Daoy (cell line): ENCODE measurements around the gene NRG3. TPM values are rescaled to one million over a fixed set of nuclear protein-coding genes. Genes with fewer than 3 reads are reported as not detected.

Source experiments
- DNase-seq: peaks from one replicate; pipeline ENCODE4 v3.0.0-alpha.2; 2015; ENCODE audit warnings: low read depth
- total RNA-seq: library from RNA; depleted of rRNA; stranded (reverse); fragments of >200 nt; shearing (Covaris generic); gene quantifications from 2 replicates; pipeline ENCODE4 v1.2.3, GENCODE V29; 2014

The NRG3 gene
- total RNA-seq, 1 experiment from 2014 or later, result not detected

DNA sequence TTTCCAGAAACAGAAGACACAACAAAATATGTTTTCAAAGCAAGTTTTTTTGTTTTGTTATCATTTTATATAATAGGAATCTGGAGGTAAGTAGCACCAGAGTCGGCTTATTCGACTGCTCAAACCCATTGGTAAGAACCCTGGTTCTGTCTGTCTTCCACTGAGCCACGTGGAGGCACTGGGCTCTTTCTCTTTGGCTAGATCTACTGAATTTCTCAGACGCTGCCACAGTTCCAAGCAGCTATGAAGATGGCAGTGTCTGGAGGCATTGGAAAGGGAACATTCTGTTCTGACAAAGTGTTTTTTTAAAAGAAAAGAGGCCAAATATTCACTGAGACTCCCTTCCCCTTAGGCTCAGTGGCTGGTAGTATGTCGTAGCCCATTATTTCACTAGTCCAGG, 338.8 kb downstream of the NRG3 start:
- DNase-seq, result no peak

GRCh38 chr10:82221056-82221455, 346.1 kb downstream of the NRG3 start:
- no peak for DNase-seq

DNA sequence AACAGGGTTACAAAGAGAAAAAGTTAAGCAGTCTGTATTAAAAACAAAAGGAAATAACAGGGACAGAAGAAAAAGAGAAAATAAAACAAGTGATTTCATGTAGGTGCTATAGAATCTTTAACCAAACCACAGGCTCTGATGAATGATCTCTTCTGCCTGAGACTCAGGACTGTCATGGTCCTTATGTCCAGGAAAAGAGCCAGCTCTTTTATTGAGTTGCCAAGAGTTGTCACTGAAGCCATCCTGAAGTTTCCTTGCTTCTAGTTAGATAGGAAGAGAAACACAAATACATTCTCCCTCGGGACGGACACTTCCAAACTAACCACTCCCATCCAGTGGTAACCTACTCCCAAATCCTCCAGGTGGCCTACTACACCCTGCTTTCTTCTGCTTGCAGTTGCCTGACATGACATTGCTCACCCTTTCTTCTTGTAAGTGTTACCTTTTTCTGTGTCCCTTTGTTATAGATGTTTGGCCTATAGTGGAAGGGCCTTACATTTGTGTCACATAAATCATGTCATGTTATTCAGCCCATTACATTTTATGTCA, 346.7 kb downstream of the NRG3 start:
- DNase-seq, result no peak

GRCh38 chr10:82228701-82229100, 353.7 kb downstream of the NRG3 start:
- no peak for DNase-seq

GRCh38 chr10:82234173-82234572, 359.2 kb downstream of the NRG3 start:
- DNase-seq, result no peak

DNA sequence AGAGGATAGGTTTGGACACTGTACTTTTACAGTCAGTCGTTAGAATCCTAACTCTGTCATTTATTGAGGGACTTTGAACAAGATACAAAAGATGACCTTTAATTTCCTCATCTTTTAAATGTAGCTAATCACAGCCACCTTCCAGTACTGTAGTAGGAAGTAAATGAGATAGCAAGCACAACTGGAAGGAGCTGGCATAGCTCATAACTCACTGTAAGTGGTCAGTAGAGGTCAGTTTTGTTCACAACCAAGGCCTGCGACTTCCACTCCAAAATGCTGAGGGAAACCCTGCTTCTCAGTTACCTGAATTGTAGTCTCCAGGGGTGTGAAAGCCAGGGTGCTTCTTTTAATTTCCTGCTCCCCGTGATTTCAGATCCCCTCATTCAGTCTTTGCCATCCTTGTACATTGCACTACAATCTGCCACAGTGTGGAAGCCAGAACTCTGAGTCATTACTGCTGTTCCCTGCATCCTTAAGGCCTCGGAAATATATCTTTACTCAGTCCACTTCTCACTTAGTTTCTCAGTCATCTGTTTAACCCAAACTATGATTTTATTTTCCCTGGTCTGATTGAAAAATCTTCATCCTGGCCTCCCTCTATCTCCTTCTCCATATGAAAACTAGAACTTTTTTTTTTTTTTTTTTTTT, 361.2 kb downstream of the NRG3 start:
- no peak for DNase-seq

GRCh38 chr10:82238291-82238690, 363.3 kb downstream of the NRG3 start:
- no peak for DNase-seq

DNA sequence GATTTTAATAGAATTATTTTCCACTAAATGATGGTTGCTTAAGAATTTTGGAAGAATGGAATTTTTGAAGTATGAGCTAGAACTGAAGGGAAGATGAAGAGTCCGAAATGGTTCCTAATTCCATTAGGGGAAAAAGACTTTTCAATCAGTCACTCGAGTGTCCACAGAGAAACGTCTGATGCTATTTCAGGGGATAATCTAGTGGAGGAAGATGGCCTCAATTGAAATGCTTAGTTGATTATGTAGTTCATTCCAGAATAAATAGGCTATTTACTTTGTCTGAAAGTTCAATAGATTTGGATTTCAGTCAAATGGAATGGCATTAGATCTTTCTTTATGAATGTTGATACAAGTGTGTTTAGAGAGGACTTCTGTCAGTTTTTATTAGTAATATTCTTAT, 365.4 kb downstream of the NRG3 start:
- DNase-seq, result no peak

DNA sequence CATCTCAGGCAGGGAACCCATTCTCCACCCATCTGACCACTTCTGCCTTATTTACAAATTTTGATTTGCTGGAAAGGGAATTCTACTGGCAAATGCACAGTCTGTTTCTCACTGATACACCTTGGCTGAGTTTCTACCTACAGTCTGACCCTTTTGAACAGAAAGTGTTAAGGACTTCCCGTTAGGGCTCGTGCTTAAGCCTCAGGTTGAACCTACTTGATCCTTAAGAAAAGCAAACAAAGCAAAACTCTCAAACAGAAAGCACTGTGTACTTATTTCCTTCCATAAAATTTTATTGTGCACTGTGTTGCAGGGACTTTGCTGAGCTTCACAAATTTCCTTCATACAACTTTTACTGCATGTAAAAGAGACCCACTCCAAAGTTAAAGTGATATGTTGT, 367.8 kb downstream of the NRG3 start:
- DNase-seq, result no peak

GRCh38 chr10:82245157-82245556, 370.2 kb downstream of the NRG3 start:
- no peak for DNase-seq

DNA sequence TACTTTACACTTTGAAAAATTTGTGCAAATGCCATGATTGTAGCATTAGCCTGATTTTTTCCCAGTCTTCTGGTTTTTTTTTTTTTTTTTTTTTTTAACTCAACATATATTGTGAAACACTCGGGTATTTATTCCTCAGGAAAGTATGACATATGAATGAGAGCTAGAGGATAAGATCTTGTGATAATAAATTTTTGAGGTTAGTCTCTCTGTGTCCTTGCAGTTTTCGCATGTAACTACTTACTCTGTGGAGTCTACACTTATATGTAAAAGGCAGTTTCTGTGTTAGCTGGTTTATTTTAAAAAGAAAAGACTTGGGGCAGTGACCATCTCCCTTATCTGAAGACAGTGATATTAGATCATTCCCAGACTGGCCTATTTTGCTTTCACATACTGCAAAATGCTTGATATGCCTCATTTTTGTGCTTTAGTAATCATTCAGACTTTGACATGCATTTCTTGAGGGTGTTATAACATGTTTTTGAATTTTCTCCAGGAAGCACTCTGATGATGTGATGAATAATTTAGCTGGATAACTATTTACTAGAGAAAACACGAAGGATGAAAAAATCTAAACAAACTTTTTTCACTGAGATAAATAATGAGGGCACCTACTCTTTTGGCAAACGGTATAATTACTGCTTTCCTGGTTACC, 371.0 kb downstream of the NRG3 start:
- DNase-seq, result no peak

GRCh38 chr10:82249141-82249540, 374.1 kb downstream of the NRG3 start:
- no peak for DNase-seq

GRCh38 chr10:82251222-82251906, 376.4 kb downstream of the NRG3 start:
- no peak for DNase-seq

- DNase-seq, result no peak
Measured at GRCh38 chr10:82252081-82252480, 377.1 kb downstream of the NRG3 start.

DNA sequence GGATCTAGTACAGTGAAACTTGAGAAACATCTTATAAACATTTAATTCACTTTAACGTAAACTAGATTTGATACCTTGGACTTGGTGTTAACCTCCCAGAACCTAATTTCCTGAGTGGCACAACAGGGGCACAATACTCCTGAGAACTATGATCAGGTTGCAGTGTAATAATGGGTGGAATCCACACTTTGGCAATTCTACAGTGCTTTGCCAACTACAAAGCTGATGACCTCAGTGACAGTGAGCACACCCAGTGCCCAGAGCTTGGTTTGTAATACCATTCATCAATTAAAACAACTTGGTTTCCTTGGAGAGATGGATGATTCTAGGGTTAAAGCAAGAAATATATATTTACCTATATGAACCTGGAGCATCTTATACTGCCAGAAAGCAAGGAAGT, 379.2 kb downstream of the NRG3 start:
- no peak for DNase-seq

- DNase-seq, result no peak
Measured at GRCh38 chr10:82256275-82256674, 381.3 kb downstream of the NRG3 start.

DNA sequence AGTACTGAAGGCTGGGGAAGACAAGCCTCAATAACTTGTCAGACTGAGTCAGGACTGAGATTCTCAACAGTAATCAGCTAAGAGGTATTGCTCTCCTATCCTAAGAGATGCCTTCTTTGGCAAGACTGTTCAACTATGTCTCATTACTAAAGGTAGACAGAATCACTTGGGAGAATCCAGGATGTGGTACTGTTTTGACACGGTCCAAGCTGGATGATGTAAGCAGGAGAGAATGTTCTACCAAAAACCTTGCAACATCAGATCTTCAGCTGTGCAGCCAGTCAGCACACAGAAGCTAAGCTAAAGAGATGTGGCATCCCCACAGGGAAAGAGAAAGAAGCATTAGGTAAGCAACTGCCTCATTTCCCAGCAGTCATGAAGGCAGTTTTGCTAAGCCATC, 391.4 kb downstream of the NRG3 start:
- DNase-seq, result no peak

- no peak for DNase-seq
Measured at GRCh38 chr10:82267014-82267413, 392.0 kb downstream of the NRG3 start.

- DNase-seq, result no peak
Measured at GRCh38 chr10:82267465-82267864, 392.5 kb downstream of the NRG3 start.

- no peak for DNase-seq
Measured at GRCh38 chr10:82267960-82268359, 393.0 kb downstream of the NRG3 start.

GRCh38 chr10:82277591-82277990, 402.6 kb downstream of the NRG3 start:
- no peak for DNase-seq

DNA sequence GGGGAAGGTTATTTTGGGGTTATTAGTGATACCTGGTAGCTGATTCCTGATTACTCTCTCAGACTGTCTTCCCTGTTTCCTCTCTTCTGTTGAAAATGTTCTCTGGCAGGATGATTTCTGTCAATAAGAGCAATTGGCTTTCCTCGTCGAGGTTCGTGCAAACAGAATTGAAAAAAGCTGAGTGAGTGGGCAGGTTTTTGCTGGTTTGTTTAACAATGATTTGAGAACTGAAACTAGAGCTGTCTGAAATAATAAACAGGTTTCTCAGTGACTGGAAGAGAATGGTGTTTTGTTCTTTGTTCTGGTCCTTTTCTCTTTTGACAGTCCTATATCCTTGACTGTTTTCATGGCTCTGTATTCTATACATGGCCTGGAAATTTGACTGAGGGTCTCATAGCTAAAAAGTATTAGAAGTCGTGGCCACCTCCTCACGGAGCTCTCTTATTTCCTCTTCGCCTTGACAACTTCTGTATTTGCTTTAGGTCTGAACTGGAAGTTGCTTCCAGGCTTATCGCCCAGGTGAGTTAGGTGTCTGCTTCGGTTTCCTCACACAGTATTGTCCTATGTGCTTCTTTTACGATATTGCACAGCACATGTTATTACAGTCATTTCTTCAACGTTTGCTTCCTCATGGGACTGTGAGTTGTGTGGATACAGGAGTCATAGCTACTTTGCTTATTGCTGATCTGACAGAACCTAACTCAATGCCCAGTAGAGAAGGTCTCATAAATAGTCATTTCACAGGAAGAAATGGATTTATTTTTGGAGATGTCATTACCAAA, 403.6 kb downstream of the NRG3 start:
- no peak for DNase-seq
